GM18861 (cell line): ENCODE data around the gene TMIGD3.

Source experiments
- ATAC-seq: cut with Tn5 transposase; IDR thresholded peaks from one replicate; pipeline ENCODE4 v1.9.1; 2021; ENCODE audit not compliant: unreplicated experiment

The TMIGD3 gene

GRCh38 chr1:111507411-111508201, 4.2 kb upstream of the TMIGD3 start:
- ATAC-seq, result peak; percentile 35

GRCh38 chr1:111506561-111506960, 3.1 kb upstream of the TMIGD3 start:
- ATAC-seq, result no peak

GRCh38 chr1:111505641-111506119, 2.2 kb upstream of the TMIGD3 start:
- ATAC-seq, result peak; percentile 54

- no peak for ATAC-seq
Measured at GRCh38 chr1:111504097-111504496, 664 bp upstream of the TMIGD3 start.

- no peak for ATAC-seq
Measured at GRCh38 chr1:111501645-111502044, 1.8 kb downstream of the TMIGD3 start.

GRCh38 chr1:111499026-111499785, 4.2 kb downstream of the TMIGD3 start:
- ATAC-seq, result no peak

GRCh38 chr1:111497592-111497991, 5.8 kb downstream of the TMIGD3 start:
- no peak for ATAC-seq

GRCh38 chr1:111496398-111496797, 7.0 kb downstream of the TMIGD3 start:
- no peak for ATAC-seq

- no peak for ATAC-seq
Measured at GRCh38 chr1:111491070-111491469, 12.4 kb downstream of the TMIGD3 start.

- no peak for ATAC-seq
Measured at GRCh38 chr1:111490220-111490619, 13.2 kb downstream of the TMIGD3 start.

GRCh38 chr1:111489604-111490003, 13.8 kb downstream of the TMIGD3 start:
- ATAC-seq, result no peak

GRCh38 chr1:111488669-111489068, 14.8 kb downstream of the TMIGD3 start:
- ATAC-seq, result no peak

- ATAC-seq, result no peak
Measured at GRCh38 chr1:111487133-111487532, 16.3 kb downstream of the TMIGD3 start.

GRCh38 chr1:111486431-111486830, 17.0 kb downstream of the TMIGD3 start:
- ATAC-seq, result no peak

GRCh38 chr1:111484391-111485026, 18.9 kb downstream of the TMIGD3 start:
- ATAC-seq, result no peak

- ATAC-seq, result no peak
Measured at GRCh38 chr1:111483876-111484275, 19.6 kb downstream of the TMIGD3 start.

GRCh38 chr1:111483166-111483565, 20.3 kb downstream of the TMIGD3 start:
- no peak for ATAC-seq

GRCh38 chr1:111481387-111482221, 21.8 kb downstream of the TMIGD3 start:
- peak; percentile 49 for ATAC-seq

GRCh38 chr1:111480674-111481073, 22.8 kb downstream of the TMIGD3 start:
- ATAC-seq, result no peak

GRCh38 chr1:111476761-111477309, 26.6 kb downstream of the TMIGD3 start:
- peak; percentile 42 for ATAC-seq
